Epithelial cell of esophagus (primary cell): ENCODE measurements around the gene CBLN3.
A peak's percentile ranks its signal among the peaks of the same experiment; 100 is the strongest.

Source experiments
- DNase-seq: peaks from one replicate; pipeline ENCODE4 v3.0.0; 2010; ENCODE audit warnings: low read depth
- H3K4me3 ChIP-seq: 2 replicates; pipeline ENCODE4 v1.5.1; 2011; ENCODE audit warnings: mild to moderate bottlenecking, low read length, control low read depth
- TF ChIP-seq, protein P1 (sequence below): IDR thresholded peaks from 2 replicates; pipeline ENCODE4 v1.5.1; 2011; ENCODE audit warnings: low read depth, mild to moderate bottlenecking, low read length, control low read depth, inconsistent platforms; ENCODE audit not compliant: insufficient read depth; ENCODE audit errors: missing control alignments

Gene CBLN3

DNA sequence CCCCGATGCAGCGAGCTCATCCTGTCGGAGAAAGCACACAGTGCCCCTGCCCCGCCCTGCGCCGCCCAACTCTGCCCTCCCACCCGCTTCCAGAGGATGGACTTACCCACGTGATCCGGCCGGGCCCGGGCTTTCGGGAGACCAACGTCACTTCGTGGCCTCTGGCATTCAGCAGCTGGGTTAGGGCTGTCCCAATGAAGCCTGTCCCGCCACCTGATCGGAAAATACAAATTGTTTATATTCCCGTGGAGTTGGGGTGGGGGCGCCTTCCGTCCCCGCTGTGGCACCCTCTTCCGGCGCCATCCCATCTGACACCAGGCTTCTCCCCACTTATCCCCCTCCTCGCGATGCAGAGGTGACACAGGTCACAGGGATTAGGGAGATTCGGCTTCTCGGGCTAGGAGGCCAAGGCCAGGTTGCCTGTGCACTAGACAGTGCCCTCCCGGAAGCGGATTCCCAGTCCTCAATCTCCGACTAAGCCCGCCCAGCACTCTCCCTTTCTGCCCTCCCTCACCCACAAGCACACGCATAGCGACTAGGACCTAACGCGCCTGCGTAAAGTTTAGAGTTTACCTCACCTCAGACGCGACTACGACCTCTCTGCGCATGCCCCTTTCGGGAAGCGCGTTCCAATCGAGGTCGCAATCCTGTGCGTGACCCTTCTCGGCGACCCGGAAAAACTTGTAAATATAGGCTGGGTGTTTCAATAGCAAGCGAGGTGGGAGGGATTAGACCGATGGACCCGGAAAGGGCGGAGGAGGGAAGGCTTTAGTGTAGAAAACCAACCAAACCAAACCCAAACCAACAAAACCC lies 13.0 kb upstream of the CBLN3 start, which contains the start of gene SDR39U1:
SDR39U1 (minus strand) TSS at position 537 of the 813 bp plus-strand sequence; CDS start at position 530, 7 bp downstream.
- TF ChIP-seq, protein P1, sequence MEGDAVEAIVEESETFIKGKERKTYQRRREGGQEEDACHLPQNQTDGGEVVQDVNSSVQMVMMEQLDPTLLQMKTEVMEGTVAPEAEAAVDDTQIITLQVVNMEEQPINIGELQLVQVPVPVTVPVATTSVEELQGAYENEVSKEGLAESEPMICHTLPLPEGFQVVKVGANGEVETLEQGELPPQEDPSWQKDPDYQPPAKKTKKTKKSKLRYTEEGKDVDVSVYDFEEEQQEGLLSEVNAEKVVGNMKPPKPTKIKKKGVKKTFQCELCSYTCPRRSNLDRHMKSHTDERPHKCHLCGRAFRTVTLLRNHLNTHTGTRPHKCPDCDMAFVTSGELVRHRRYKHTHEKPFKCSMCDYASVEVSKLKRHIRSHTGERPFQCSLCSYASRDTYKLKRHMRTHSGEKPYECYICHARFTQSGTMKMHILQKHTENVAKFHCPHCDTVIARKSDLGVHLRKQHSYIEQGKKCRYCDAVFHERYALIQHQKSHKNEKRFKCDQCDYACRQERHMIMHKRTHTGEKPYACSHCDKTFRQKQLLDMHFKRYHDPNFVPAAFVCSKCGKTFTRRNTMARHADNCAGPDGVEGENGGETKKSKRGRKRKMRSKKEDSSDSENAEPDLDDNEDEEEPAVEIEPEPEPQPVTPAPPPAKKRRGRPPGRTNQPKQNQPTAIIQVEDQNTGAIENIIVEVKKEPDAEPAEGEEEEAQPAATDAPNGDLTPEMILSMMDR = no peak
- DNase-seq = peak; percentile 99
- H3K4me3 ChIP-seq = peak within 1 kb of the TSS; percentile 94

DNA sequence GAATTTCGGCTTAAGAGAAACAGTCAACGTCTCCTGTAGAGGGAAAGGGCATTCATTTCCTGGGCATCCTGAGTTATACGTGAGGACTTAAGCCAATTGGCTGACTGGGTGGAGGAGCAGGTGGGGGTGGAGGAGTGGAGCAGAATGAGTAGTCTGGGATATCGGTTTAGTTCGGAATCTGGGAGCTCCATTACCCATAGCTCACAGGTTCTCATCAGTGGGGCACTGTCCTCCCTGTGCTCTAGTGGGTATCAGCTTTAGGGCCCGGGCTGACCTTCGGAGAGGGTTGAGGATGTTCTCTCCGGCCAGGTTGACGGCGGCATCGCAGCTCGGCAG lies 12.4 kb upstream of the CBLN3 start:
- peak overlapping the region; percentile 94 for H3K4me3 ChIP-seq
- TF ChIP-seq, protein P1 = no peak
- peak; percentile 70 for DNase-seq

DNA sequence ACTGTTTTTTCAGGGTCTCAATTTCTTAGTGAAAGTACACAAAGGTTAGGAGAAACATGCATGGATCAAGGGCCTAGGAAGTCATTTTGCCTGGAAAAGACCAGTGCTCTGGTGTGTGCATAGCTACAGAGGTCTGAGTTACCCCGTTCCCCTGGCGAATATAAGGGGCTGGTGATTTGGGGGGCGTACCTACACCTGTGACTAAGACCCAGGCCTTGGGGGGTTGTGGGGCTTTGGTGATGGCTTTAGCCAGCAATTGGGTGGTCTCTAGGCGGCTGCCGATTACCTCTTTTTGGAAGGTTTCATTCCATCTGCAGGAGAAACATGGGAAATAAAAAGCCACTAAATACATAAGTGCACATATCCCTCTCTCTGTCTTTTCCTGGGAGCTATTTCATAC lies 12.0 kb upstream of the CBLN3 start:
- no peak for DNase-seq
- TF ChIP-seq, protein P1 = no peak
- peak overlapping the region; percentile 94 for H3K4me3 ChIP-seq

DNA sequence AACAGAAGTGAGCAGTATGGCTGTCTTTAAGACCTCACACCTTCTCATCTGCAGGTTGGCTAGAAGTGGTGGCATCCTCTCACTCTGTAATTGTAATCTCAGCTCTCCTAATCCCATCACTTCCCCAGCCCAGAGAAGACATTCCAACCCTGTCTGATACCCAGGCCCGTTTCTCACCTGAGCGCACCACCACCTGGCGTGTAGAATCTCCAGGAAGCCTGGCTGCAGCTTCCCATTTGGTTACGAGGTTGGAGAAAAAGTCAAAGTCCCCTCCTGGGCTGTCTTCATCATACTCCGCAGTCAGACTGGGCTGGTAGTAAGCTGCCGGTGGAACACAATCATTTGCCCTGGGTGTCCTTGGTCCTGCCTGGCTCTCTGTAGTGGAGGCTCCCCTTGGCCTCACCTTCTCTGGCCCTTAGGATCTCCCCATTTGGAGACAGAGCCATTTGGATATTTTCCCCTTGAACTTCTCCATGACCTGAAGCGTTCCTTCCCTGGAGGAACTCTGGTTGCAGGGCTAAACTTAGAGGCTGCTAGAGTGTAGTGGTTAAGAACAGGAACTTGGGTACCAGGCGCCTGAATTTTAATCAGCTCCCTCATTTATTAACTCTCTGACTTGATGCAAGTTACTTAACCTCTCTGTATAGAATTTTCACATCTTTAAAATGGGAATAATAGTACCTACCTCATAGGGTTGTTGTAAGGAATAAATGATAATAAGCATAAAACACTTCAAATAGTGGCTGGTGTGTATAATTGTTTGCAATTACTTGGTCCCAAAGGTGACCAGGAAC lies 11.3 kb upstream of the CBLN3 start:
- H3K4me3 ChIP-seq = no peak overlapping the region

DNA sequence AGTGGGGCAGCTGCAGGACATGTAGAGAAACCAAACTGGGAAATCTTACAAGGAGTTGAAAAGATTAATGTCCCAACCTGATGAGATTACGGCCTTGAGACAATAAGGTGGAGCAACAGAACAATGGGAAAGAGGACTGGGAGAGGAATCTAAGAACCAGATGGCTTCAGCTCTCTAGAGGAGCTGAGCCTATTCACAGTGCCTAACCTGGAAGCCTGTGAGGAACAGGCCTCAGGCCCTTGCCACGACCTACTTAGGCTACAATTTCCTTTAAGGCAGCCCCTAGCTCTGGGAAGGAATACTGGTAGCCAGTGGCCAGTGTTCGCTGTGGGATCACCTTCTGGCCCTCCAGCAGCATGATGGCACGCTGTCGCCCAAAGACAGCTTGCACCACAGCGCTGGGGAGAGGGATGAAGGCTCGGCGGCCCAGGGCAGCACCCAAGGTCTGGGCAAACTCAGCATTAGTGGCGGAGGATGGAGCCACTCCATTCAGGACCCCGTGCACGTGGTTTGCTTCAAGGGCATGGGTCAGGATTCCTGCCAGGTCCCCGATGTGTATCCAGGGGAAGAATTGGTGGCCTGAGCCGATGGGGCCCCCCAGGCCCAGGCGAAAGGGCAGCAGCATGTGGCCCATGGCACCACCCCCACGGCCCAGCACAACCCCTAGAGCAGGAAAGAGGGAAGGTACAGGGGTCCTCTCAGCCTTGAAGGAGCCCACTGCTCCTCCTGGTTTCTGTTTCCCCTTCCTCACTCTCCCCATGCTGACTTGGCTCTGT lies 10.6 kb upstream of the CBLN3 start:
- TF ChIP-seq, protein P1 = no peak
- DNase-seq = no peak
- no peak overlapping the region for H3K4me3 ChIP-seq

More for the DNA sequence above, 11.3 kb upstream of the CBLN3 start:
- TF ChIP-seq, protein P1 = no peak
- DNase-seq = no peak

DNA sequence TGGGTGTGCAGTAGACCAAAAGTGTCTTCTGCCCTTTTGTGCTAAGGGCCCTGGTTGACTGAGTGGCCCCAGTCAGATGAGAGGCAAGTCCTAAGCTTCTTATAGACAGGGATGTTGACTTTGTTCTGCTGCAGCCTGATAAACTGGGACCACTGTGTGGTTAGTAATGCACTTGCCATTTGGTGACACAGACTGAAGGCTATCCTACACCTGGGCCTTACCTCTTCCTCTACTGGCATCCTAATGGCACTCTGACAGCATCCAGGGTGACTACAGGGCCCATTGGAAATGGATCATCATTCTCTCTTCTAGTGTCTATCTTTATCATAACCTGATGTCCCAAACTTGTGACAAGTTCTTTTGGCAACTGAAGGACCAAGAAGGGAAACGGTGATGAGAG lies 9.8 kb upstream of the CBLN3 start:
- DNase-seq = no peak
- TF ChIP-seq, protein P1 = no peak
- H3K4me3 ChIP-seq = no peak overlapping the region
